HG02571 (cell line): ENCODE results near the gene NRSN2.

ENCODE experiments used
- ATAC-seq: cut with Tn5 transposase; IDR thresholded peaks from one replicate; pipeline ENCODE4 v1.9.1; 2021; ENCODE audit warnings: mild to moderate bottlenecking, moderate library complexity; ENCODE audit not compliant: unreplicated experiment

Gene NRSN2

GRCh38 chr20:396619-397431, 49.9 kb downstream of the NRSN2 start:
- ATAC-seq: no peak

- ATAC-seq: no peak
These were observed 50.7 kb downstream of the NRSN2 start for GRCh38 chr20:397432-398237.

- ATAC-seq: no peak
These were observed 52.3 kb downstream of the NRSN2 start for GRCh38 chr20:399182-399707.

- ATAC-seq: no peak
These were observed 53.2 kb downstream of the NRSN2 start for GRCh38 chr20:400128-400453.

- ATAC-seq: no peak
These were observed 53.8 kb downstream of the NRSN2 start for GRCh38 chr20:400454-401275.

- no peak for ATAC-seq
These were observed 55.0 kb downstream of the NRSN2 start for GRCh38 chr20:401682-402495.

- ATAC-seq: no peak
These were observed 55.6 kb downstream of the NRSN2 start for GRCh38 chr20:402496-402885.

GRCh38 chr20:402898-403581, 56.1 kb downstream of the NRSN2 start:
- no peak for ATAC-seq

GRCh38 chr20:403582-403957, 56.7 kb downstream of the NRSN2 start:
- ATAC-seq: no peak

GRCh38 chr20:404088-404487, 57.2 kb downstream of the NRSN2 start:
- no peak for ATAC-seq
